ENCODE results near the gene THBD. TPM values are rescaled to one million over a fixed set of nuclear protein-coding genes. Genes with fewer than 3 reads are reported as not detected.

Gene THBD, protein sequence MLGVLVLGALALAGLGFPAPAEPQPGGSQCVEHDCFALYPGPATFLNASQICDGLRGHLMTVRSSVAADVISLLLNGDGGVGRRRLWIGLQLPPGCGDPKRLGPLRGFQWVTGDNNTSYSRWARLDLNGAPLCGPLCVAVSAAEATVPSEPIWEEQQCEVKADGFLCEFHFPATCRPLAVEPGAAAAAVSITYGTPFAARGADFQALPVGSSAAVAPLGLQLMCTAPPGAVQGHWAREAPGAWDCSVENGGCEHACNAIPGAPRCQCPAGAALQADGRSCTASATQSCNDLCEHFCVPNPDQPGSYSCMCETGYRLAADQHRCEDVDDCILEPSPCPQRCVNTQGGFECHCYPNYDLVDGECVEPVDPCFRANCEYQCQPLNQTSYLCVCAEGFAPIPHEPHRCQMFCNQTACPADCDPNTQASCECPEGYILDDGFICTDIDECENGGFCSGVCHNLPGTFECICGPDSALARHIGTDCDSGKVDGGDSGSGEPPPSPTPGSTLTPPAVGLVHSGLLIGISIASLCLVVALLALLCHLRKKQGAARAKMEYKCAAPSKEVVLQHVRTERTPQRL
- total RNA-seq, result 10 to 100 TPM; 12.0 to 77.4 (median 39.5) TPM

GRCh38 chr20:23049201-23050075 is at the start of gene THBD:
Gene THBD, minus strand, starts transcription at chr20:23049672. Its CDS starts 168 bp downstream, at chr20:23049504.
- H3K4me3 ChIP-seq, result peak within 1 kb of the TSS; percentile 35 to 58
- TF ChIP-seq CTCF (IDR thresholded peaks at IDR 0.05), result no peak
- TF ChIP-seq POLR2AphosphoS5 (IDR thresholded peaks at IDR 0.05), result peak; percentile 88
- TF ChIP-seq POLR2A (IDR thresholded peaks at IDR 0.05), result peak; percentile 86 to 90
- no peak for TF ChIP-seq EP300 (IDR thresholded peaks at IDR 0.05)
- H3K36me3 ChIP-seq, result no peaks in the 10 kb centered on the region
- peaks cover 80% of the 10 kb centered on the region for H3K27me3 ChIP-seq
- 0% methylated on average over 2 of the region's 79 CpGs; no CpG with 5 or more reads in 1 of the 2 donors for WGBS, 2 donors (ENCODE audit: low coverage in 1 of 2)
- H3K27ac ChIP-seq, result peak within 1 kb of the TSS; percentile 4 to 85 (median 82)
- peaks cover 0 to 54% (median 11%) of the 10 kb centered on the region in 3 donors for H3K4me1 ChIP-seq
- H3K9me3 ChIP-seq, result no peaks in the 10 kb centered on the region
- ATAC-seq, result peak; percentile 79

DNA sequence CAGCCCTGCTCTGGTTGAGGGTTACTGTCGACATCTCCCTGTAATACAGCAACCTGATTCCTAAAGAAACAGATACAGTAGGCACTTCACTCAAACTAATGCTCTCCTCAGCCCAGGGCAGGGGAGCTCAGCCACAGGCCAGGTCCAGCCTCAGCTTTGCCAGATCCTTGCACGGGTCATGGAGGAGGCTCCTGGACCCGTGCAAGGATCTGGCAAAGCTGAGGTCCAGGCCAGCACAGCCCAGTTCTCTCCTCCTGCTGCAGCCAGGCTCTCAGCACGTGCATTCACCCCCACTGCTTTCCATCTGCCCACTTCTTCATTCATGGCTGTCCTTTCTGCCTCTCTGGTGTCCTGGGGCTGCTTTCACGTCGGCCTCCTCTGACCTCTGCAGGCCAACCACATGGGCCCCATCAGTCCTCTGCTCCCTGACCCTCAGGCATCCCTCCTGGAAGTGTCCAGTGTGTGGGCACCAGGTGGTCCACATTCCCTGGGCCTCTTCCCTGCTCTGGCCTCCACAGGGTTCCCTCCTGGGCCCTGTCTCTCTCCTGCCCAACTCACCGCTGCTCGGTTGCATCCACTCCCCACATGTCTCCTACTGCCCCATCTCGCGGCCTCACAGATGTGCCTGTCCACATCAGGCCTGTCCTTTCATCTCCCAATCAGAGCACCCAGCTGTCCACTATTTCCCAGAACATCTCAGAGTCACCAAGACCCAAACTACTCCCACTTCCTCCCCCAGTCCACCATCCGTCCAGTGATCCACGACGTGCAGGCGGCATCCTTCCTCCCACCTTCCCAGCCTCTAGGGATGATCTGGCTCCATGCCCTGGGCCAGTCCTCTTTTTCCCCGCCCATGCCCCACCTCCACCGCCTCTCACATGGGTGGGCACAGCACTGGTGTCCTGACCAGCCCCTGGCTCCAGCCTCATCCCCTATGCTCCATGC is 48.4 kb upstream of the THBD start:
- 91 to 93% methylated on average over 10 to 16 of the region's 16 CpGs for WGBS, 2 donors (ENCODE audit: low coverage in 1 of 2)
- H3K36me3 ChIP-seq, result no peaks in the 10 kb centered on the region
- ATAC-seq, result no peak
- H3K27me3 ChIP-seq, result no peaks in the 10 kb centered on the region
- H3K4me3 ChIP-seq, result no peak overlapping the region
- no peak for TF ChIP-seq CTCF (IDR thresholded peaks at IDR 0.05)
- TF ChIP-seq POLR2A (IDR thresholded peaks at IDR 0.05), result no peak
- no peak for TF ChIP-seq POLR2AphosphoS5 (IDR thresholded peaks at IDR 0.05)
- no peak for TF ChIP-seq EP300 (IDR thresholded peaks at IDR 0.05)
- H3K4me1 ChIP-seq, result no peaks in the 10 kb centered on the region
- no peak overlapping the region for H3K27ac ChIP-seq
- H3K9me3 ChIP-seq, result no peaks in the 10 kb centered on the region

GRCh38 chr20:23096986-23097520 is 47.6 kb upstream of the THBD start:
- 75 to 100% methylated on average over 3 to 8 of the region's 11 CpGs for WGBS, 2 donors (ENCODE audit: low coverage in 1 of 2)
- TF ChIP-seq POLR2A (IDR thresholded peaks at IDR 0.05) (no peak), POLR2AphosphoS5 (IDR thresholded peaks at IDR 0.05) (no peak), EP300 (IDR thresholded peaks at IDR 0.05) (no peak), CTCF (IDR thresholded peaks at IDR 0.05) (no peak)
- H3K27ac ChIP-seq, result no peak overlapping the region
- no peak overlapping the region for H3K4me3 ChIP-seq
- H3K27me3 ChIP-seq, result no peaks in the 10 kb centered on the region
- no peaks in the 10 kb centered on the region for H3K36me3 ChIP-seq
- H3K9me3 ChIP-seq, result no peaks in the 10 kb centered on the region
- no peak for ATAC-seq
- H3K4me1 ChIP-seq, result peaks cover 0 to 4% (median 3%) of the 10 kb centered on the region in 3 donors

DNA sequence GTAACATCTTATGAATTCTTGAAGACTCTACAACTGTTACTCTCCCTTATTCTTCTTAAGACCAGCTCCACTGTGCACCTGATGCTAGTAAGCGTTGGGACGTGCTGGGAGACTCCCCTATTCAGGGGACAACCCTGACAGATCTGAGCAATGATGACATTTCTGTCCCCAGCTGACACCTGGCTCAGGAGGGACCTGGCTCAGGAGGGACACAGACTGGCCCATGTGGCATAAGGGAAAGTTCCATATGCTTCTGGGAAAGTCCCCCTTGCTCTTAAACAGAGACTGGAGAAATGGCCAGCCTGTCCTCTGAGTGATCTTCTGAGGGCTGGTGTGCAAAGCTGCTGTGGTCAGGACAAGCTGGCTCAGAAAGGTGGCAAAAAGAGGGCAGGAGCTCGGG is 46.6 kb upstream of the THBD start:
- Histone ChIP-seq H3K27ac (no peak overlapping the region), H3K4me3 (no peak overlapping the region), H3K4me1 (peaks cover 0 to 8% (median 5%) of the 10 kb centered on the region in 3 donors), H3K27me3 (no peaks in the 10 kb centered on the region), H3K9me3 (no peaks in the 10 kb centered on the region), H3K36me3 (no peaks in the 10 kb centered on the region)
- 100% methylated on average over 1 to 3 of the region's 3 CpGs for WGBS, 2 donors (ENCODE audit: low coverage in 1 of 2)
- ATAC-seq, result no peak
- TF ChIP-seq EP300 (IDR thresholded peaks at IDR 0.05) (no peak), POLR2AphosphoS5 (IDR thresholded peaks at IDR 0.05) (no peak), POLR2A (IDR thresholded peaks at IDR 0.05) (no peak), CTCF (IDR thresholded peaks at IDR 0.05) (no peak)
